ENCODE measurements around the gene GGTA1.
"Not testable (repeated sequence)": the region's sequence is repeated elsewhere in the genome, so short reads cannot be mapped to it uniquely, and the experiment has no call there.

GRCh38 chr9:121513166-121513565 is 13.5 kb upstream of the GGTA1 start:
- TF ChIP-seq NFRKB, TARDBP, SUZ12, ELF4 (IDR thresholded peaks at IDR 0.05): not testable (repeated sequence)
- TF ChIP-seq, protein P1, sequence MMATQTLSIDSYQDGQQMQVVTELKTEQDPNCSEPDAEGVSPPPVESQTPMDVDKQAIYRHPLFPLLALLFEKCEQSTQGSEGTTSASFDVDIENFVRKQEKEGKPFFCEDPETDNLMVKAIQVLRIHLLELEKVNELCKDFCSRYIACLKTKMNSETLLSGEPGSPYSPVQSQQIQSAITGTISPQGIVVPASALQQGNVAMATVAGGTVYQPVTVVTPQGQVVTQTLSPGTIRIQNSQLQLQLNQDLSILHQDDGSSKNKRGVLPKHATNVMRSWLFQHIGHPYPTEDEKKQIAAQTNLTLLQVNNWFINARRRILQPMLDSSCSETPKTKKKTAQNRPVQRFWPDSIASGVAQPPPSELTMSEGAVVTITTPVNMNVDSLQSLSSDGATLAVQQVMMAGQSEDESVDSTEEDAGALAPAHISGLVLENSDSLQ (IDR thresholded peaks at IDR 0.05): not testable (repeated sequence)

Data from HEK293T (cell line).